Body of pancreas (tissue), 4 donors: Measurements from ENCODE around the gene AGBL4.

Source experiments
- POLR2A ChIP-seq, 3 donors: fragments of 450-650 bp; IDR thresholded peaks; one replicate each; pipeline ENCODE4 v1.6.1; 2016; ENCODE audit warnings: antibody characterized with exemption in 3 of 3, mild to moderate bottlenecking in 2 of 3
- TF ChIP-seq, protein P1 (sequence below), 7 experiments: fragments of 450-650 bp in 4 of 7; fragments of 200-600 bp in 3 of 7; sonication (generic) in 3 of 7; IDR thresholded peaks; one replicate each; pipeline ENCODE4 v1.5.1; 2016 to 2019; ENCODE audit warnings: antibody characterized with exemption in 7 of 7

DNA sequence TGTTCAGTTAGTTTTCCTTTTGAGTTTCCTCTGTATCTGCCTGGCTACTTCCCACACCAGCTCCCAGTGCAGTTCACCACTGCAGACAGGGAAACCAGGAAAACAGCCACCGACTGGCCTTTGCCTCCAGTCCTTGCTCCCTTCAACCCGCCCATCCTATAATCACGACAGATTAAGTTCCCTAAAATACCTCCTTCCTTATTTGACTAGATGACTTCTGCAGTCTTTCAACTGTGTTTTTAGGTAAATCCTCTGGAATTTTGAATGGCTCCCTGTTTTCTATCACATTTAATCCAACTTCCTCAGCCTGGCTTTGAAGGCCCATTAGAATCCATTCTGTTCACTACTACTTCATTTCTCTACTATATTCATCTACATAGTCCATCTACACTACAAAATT, 1284.7 kb downstream of the AGBL4 start:
- TF ChIP-seq, protein P1, sequence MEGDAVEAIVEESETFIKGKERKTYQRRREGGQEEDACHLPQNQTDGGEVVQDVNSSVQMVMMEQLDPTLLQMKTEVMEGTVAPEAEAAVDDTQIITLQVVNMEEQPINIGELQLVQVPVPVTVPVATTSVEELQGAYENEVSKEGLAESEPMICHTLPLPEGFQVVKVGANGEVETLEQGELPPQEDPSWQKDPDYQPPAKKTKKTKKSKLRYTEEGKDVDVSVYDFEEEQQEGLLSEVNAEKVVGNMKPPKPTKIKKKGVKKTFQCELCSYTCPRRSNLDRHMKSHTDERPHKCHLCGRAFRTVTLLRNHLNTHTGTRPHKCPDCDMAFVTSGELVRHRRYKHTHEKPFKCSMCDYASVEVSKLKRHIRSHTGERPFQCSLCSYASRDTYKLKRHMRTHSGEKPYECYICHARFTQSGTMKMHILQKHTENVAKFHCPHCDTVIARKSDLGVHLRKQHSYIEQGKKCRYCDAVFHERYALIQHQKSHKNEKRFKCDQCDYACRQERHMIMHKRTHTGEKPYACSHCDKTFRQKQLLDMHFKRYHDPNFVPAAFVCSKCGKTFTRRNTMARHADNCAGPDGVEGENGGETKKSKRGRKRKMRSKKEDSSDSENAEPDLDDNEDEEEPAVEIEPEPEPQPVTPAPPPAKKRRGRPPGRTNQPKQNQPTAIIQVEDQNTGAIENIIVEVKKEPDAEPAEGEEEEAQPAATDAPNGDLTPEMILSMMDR (IDR thresholded peaks at IDR 0.05), result no peak
- TF ChIP-seq POLR2A (IDR thresholded peaks at IDR 0.05), result no peak
